CD4-positive, alpha-beta T cell treated with Interleukin-6 for 4 hours (primary cell): Measurements from ENCODE around the gene EPHB2.

Source experiments
- DNase-seq: peaks from one replicate; pipeline ENCODE4 v3.0.0-alpha.2; 2020; ENCODE audit warnings: mixed read lengths

Gene EPHB2

DNA sequence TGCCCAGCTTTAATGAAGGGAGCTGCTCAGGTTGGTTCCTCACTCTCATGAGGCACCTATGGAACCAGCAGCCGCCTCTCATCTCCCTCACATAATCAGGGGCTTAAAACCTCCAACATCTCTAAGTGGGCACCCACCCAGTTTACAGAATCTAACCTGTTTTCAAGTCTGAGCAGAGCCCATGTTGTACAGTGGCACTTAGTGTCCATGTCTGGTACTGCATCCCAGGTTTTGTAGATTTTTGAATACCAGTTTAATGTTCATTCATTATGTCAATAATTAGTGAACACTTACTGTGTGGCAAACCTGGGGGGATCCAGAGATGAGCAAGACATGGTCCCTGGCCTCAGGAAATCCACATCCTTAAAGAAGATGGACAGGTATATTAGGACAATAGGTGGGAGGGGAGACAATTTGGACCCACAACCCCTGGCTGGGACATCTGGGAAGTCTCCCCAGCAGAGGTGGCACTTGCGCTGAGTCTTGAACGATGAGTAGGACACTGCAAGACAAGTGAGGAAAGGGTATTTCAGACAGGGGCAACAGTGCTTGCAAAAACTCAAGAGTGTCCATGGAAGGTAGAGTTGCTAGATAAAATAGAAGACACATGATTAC lies 178.7 kb downstream of the EPHB2 start:
- no peak for DNase-seq

DNA sequence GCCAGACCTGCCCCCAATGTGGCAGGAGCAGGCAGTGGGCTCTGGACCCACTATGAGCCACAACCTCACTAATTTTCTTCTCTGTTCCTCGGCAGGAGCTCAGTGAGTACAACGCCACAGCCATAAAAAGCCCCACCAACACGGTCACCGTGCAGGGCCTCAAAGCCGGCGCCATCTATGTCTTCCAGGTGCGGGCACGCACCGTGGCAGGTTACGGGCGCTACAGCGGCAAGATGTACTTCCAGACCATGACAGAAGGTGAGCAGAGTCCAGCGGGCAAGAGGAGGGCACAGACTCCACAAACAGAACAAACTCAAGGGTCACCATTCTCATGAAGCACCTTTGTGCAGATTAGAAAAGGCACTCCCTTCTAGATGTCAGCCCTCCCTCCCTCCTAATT lies 182.2 kb downstream of the EPHB2 start:
- no peak for DNase-seq

DNA sequence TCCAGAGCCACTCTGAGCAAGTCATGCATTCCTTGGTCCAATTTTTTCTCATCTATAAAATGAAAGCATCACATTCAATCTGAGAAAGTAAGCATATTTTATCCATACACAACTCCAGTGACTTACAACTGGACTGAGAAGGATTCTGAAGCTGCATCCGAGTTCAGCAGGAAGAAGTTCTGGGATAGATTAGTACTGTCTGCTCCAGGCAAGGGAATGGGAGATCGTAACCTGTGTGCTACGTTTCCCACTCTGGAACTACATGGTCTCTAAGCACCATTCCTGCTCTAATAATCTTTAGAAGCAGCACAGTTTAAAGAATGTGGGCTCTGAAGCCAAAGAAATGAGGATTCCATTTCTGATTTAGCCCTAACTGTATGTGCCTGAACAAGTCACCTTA lies 182.7 kb downstream of the EPHB2 start:
- DNase-seq = no peak

DNA sequence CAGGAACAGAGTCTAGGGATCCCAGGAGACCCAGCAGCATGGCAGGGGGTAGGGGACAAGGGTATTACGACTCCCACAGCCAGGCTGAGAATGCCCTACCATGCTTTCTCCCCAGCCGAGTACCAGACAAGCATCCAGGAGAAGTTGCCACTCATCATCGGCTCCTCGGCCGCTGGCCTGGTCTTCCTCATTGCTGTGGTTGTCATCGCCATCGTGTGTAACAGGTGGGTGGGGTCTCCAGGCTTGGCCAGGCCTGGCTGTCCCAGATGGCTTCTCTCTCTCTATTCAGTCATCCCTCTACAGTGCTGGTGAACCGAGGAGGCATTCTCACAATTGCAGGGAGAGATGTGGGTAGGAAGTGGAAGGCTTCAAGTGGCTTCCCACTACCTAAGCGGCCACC lies 184.7 kb downstream of the EPHB2 start:
- no peak for DNase-seq

DNA sequence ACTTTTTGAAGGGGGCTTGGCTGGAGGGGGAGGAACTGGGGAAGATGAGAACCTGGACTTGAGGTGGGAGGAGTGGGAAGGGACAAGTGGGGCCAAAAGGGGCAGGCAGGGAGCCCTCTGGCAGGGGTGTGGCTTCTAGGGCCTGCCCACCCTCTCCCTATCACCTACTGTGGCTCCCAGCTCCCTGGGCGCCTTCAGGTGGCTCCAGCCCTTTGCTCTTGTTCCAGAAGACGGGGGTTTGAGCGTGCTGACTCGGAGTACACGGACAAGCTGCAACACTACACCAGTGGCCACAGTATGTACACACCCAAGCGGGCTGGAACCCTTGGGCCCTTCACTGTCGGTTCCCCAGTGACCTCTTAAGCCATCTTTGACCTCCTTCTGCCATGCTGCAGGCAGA lies 185.5 kb downstream of the EPHB2 start:
- no peak for DNase-seq

DNA sequence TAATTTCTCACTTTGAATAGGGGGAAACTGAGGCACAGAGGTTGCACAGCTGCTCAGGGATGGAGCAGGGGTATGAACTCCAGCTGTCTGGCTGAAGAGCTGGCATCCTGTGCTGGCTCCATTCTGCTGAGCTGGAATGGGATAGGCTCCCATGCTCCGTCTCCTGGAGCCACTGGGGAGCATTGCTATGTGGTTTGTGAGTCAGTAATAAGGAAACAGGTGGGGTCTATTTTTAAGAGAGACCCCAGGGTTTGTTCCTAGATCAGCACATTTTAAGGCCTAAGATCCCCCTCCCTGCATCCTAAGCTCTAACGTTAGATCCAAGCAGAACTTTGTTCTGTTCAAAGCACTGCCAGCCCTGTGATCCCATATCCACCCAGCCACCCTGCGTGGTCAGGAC lies 189.8 kb downstream of the EPHB2 start:
- no peak for DNase-seq

DNA sequence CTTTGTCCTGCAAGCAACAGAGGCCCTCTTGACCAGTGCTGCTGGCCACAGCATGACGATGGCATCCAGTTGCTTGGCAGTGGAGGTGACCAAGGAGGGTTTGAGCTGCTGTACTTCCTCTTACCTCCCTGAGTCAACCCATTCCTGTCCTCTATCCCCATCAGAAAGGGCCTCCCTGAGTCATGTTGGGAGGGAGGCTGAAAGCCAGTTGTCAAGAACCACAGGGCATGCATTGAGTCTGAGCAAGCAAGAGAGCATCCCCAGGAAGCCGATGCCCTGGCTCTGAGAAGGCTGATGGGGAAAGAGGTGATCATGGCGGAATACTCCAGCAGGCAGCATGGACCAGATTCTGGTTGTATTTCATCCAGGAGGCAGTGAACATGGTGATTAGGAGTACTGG lies 192.5 kb downstream of the EPHB2 start:
- no peak for DNase-seq

DNA sequence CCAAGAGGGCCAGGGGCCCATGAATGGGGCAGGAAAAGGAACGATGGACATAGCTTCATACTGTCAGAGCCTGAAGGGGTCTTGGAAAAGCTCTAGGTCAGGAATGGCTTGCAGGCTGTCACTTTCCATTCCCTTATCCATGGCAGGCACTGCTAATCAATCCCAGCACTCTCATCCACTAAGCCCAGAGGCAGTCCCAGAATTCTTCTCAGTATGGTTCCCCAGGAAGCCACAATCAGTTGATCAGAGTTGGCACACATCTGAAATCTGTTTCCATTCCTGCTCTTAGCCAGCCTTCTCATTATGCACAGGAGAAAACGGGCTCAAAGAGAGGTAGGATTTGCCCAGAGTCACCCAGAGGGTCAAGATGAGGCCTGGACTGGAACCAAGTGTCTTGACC lies 196.3 kb downstream of the EPHB2 start:
- DNase-seq = no peak

DNA sequence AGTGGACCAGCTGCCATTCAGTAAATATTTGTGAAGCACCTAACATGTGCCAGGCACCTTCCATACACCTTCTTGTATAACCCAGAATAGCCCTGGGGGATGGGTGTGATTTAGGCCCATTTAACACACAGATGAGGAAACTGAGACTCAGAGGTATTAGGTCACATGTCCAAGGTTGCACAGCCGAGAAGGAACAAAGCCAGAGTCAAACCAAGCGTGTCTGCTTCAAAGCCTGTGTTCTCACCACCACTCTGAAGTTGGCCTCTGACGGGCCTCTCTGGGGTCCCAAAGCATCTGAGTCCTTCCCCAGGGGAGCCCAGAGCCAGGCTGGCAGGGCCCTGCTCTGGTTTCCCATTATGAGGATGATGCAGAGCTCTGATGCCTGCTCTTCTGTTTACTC lies 196.9 kb downstream of the EPHB2 start:
- DNase-seq = no peak

DNA sequence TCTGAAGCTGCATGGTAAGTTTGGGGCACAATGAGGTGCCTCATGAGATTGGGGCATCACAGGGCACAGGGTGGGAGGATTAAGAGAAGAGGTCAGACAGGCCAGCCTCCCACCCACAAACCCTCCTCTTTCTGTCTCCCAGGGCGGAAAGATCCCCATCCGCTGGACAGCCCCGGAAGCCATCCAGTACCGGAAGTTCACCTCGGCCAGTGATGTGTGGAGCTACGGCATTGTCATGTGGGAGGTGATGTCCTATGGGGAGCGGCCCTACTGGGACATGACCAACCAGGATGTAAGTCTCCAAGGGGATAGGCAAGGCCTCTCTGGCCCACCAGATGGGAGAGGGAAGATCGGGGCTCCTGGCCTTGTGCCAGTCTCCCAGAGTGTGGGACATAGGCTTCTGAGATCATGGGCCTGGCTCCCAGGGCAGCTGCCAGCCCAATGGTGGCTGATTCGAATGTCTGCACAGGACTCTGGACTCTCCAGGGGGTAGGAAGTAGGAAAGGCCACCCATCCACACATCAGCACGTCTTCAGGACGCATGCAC lies 198.3 kb downstream of the EPHB2 start:
- no peak for DNase-seq

DNA sequence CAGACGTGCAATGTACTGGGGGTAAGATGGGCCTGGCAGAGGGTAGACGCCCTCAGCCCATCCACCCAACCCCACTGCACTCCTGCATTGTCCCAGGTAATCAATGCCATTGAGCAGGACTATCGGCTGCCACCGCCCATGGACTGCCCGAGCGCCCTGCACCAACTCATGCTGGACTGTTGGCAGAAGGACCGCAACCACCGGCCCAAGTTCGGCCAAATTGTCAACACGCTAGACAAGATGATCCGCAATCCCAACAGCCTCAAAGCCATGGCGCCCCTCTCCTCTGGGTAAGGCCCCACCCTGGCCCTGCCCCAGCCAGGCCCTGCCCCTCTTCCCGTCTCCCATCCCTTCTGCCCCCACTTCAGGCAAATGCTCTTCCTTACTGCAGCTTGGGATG lies 199.6 kb downstream of the EPHB2 start:
- no peak for DNase-seq

DNA sequence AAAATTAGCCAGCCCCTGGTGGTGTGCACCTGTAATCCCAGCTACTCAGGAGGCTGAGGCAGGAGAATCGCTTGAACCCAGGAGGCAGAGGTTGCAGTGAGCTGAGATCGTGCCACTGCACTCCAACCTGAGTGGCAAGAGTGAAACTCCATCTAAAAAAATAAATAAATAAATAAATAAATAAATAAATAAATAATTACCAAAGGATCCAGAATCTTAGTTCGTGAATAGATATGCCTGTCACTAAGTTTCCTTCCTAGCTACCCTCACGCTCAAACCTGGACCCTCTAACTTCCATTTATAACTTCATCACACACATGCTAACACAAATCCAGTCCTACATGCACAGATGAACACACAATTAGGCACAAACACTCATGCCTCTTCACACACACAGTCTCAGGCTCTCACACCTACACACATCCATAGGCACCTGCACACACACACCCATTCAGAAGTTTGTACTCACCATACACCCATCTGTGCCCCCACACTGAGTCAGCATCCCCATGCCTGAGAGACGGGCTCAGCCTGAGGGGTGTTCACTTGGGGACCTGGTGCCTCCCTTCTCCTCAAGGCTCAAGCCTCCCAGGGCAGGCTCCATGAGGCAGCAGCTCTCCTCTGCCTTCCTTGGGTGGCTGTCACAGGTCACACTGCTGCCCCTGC lies 200.5 kb downstream of the EPHB2 start:
- DNase-seq = no peak

DNA sequence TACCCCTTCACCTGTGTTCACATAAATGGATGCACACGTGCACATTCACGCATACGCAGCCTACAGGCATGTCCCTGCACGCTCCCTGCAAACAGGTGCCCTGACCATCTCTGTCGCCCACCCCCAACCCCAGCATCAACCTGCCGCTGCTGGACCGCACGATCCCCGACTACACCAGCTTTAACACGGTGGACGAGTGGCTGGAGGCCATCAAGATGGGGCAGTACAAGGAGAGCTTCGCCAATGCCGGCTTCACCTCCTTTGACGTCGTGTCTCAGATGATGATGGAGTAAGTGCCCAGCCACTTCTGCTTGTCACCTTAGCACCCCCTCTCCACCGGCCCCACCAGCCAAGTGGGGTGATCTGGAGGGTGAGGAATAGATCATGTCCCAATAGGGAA lies 201.7 kb downstream of the EPHB2 start:
- DNase-seq = no peak

DNA sequence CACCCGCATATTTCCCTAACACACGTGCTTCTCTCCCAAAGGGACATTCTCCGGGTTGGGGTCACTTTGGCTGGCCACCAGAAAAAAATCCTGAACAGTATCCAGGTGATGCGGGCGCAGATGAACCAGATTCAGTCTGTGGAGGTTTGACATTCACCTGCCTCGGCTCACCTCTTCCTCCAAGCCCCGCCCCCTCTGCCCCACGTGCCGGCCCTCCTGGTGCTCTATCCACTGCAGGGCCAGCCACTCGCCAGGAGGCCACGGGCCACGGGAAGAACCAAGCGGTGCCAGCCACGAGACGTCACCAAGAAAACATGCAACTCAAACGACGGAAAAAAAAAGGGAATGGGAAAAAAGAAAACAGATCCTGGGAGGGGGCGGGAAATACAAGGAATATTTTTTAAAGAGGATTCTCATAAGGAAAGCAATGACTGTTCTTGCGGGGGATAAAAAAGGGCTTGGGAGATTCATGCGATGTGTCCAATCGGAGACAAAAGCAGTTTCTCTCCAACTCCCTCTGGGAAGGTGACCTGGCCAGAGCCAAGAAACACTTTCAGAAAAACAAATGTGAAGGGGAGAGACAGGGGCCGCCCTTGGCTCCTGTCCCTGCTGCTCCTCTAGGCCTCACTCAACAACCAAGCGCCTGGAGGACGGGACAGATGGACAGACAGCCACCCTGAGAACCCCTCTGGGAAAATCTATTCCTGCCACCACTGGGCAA lies 202.9 kb downstream of the EPHB2 start:
- no peak for DNase-seq

DNA sequence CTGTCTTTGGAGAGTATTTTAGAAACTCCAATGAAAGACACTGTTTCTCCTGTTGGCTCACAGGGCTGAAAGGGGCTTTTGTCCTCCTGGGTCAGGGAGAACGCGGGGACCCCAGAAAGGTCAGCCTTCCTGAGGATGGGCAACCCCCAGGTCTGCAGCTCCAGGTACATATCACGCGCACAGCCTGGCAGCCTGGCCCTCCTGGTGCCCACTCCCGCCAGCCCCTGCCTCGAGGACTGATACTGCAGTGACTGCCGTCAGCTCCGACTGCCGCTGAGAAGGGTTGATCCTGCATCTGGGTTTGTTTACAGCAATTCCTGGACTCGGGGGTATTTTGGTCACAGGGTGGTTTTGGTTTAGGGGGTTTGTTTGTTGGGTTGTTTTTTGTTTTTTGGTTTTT lies 203.5 kb downstream of the EPHB2 start:
- no peak for DNase-seq

DNA sequence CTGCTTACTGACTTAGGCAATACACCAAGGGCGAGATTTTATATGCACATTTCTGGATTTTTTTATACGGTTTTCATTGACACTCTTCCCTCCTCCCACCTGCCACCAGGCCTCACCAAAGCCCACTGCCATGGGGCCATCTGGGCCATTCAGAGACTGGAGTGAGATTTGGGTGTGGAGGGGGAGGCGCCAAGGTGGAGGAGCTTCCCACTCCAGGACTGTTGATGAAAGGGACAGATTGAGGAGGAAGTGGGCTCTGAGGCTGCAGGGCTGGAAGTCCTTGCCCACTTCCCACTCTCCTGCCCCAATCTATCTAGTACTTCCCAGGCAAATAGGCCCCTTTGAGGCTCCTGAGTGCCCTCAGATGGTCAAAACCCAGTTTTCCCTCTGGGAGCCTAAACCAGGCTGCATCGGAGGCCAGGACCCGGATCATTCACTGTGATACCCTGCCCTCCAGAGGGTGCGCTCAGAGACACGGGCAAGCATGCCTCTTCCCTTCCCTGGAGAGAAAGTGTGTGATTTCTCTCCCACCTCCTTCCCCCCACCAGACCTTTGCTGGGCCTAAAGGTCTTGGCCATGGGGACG lies 204.1 kb downstream of the EPHB2 start:
- DNase-seq = no peak

DNA sequence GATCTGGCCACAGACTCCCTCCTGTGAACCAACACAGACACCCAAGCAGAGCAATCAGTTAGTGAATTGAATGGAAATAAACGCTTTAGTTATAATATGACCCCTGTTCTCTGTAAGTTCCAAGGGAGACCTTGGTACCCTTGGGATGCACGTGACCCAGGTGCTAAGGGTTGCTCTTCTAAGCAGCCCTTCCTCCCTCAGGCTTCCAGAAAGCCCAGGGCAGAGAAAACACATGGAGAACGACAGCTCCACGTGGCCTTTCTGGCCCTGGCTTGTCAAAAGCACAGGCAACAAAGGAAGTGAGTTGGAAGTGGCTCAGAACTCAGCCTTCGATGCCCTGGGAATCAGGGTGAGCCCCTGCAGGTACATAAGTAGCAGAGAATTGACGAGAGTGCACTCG lies 204.6 kb downstream of the EPHB2 start:
- DNase-seq = no peak

DNA sequence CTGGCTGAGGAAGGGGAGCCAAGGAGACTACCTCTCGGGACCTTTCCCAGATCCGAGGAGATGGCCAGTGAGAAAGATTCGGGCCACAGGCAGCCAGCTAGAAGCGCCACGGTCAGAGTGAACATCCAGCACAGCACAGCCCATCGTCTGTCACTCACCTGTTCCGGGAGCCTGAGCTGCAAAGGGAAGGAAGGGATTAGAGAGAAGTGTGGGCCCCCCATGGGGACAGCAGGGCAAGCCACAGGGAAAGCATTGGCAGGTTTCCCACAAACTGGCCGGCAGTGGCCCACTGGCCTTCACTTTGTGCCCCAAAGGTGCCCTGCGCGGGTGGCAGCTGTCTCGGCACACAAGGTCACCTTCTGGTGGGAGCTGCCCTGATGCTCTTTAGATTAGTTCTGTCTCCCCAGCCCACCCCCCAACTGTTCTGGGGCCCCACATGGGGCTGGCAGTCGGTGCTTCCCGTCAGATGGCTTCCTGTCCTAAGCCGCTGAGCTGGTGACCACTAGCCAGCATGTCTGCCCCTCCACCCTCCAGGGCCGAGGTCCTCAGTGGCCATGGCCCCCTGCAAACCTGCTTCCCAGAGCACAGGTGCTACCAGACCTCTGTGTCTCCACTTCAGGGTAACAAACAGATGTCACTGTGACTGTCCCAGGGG lies 205.3 kb downstream of the EPHB2 start:
- no peak for DNase-seq

DNA sequence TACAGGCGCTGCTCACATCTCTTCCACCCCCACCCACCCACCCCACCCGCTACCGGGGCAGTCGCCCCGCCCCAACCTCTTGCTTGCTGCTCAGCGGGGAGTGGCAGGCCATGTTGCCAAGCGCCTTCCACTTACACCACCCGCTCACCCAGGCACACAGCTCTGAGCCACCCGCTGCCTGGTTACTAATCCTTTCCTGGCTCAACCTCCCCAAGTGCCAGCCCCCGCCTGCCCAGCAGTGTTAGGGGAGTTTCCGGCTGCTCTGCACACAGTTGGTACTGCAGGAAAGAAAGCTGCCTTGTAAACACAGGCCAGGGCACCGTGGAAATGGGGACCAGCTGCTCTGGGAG lies 205.8 kb downstream of the EPHB2 start:
- no peak for DNase-seq

DNA sequence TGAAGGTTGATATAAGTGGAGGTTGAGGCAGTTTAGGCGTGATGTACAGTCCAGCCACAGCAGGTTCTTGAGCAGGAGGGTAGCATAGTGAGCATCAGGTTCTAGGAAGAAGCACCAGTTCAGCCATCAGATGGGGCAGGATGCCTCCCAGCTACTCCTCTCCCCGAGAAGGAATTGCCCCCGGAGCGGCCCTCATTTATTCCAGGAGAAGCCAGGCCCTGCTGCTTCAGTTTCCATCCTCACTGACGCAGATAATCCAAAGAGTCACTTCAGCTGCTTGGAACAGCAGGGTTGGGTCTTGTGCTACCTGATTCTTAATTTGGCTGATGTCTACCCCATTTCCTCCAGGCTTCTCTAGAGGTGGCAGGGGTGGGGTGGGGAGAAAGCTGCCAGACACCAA lies 207.3 kb downstream of the EPHB2 start:
- no peak for DNase-seq

DNA sequence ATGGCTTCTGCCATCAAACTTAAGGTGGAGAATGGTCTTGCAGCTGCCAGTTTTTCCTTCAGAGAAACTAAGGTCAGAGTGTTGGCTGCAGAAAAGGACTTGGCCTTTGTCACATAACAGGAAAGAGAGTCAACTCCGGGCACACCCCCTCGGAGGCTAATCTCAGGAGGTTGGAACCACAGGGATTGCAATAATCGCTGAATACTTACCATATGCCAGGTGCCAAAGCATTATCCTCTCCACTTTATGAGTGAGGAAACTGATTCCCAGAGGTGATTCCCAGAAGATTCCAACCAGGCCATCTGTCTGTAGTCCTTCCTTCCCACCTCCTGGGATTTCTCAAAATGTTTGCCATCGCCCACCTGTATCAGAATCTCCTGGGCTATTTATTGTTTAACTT lies 208.0 kb downstream of the EPHB2 start:
- DNase-seq = no peak

DNA sequence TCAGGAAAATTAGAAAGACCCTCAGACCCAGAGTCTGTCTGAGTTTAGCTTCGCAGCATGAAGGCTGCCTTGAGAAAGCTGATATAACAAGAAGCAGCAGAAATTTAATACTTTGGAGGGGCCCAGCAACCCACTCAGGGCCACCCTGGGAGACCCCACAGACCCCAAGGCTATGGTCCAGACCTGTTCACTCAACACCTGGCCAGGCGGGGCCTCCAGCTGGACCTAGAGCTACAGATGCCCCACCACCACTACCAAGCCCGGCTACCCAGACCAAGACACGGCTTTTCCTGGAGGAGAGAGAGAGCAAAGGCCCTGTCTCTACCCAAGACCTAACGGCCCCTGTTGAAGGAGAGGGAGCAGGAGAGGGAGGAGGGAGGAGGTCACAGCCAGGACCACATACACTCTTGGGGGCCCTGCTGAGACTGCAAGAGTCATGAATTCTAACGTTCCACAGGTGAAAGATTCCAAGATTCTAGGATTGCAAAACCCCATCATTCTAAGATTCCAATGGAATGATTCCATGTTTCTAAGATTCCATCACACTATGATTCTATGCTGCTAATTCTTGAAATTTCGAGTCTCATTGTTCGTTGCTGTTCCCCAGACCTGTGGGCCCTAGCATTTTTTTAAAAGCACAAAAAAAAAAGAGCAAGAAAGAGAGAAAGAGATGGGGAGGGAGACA lies 208.8 kb downstream of the EPHB2 start:
- no peak for DNase-seq
